OCI-LY3 (cell line): ENCODE results near the gene MOSPD3.
"Not testable (repeated sequence)": the region's sequence is repeated elsewhere in the genome, so short reads cannot be mapped to it uniquely, and the experiment has no call there.

ENCODE experiments used
- EZH2phosphoT487 ChIP-seq: fragments of 200-600 bp; shearing (Covaris generic); IDR thresholded peaks from 2 replicates; pipeline ENCODE4 v1.6.1; 2018; ENCODE audit warnings: antibody characterized with exemption, mixed run types, low read depth
- TF ChIP-seq, protein P1 (sequence below): fragments of 200-600, 300-600 bp; sonication (generic); IDR thresholded peaks from 2 replicates; pipeline ENCODE4 v1.5.1; 2014; ENCODE audit warnings: antibody characterized with exemption, low read length, low read depth

DNA sequence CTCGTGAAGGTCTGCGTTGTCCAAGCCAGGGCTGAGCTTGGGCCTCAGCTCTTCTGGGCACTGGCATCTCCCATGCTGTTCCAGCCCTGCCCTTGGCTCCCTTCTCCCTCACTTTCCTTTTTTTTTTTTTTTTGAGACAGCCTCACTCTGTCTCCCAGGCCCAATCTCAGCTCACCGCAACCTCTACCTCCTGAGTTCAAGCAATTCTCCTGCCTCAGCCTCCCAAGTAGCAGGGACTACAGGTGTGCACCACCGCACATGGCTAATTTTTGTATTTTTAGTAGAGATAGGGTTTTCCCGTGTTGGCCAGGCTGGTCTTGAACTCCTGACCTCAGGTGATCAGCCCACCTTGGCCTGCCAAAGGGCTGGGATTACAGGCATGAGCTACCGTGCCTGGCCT lies 47.9 kb upstream of the MOSPD3 start:
- TF ChIP-seq, protein P1, sequence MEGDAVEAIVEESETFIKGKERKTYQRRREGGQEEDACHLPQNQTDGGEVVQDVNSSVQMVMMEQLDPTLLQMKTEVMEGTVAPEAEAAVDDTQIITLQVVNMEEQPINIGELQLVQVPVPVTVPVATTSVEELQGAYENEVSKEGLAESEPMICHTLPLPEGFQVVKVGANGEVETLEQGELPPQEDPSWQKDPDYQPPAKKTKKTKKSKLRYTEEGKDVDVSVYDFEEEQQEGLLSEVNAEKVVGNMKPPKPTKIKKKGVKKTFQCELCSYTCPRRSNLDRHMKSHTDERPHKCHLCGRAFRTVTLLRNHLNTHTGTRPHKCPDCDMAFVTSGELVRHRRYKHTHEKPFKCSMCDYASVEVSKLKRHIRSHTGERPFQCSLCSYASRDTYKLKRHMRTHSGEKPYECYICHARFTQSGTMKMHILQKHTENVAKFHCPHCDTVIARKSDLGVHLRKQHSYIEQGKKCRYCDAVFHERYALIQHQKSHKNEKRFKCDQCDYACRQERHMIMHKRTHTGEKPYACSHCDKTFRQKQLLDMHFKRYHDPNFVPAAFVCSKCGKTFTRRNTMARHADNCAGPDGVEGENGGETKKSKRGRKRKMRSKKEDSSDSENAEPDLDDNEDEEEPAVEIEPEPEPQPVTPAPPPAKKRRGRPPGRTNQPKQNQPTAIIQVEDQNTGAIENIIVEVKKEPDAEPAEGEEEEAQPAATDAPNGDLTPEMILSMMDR, result not testable (repeated sequence)
- not testable (repeated sequence) for TF ChIP-seq EZH2phosphoT487
